CD14-positive monocyte (primary cell): ENCODE measurements around the gene POMGNT2. TPM values are rescaled to one million over a fixed set of nuclear protein-coding genes. Genes with fewer than 3 reads are reported as not detected.

ENCODE experiments used
- DNase-seq, 3 donors: peaks; one replicate each; pipeline ENCODE4 v3.0.0-alpha.2; 2011 to 2022
- H2AFZ ChIP-seq: 2 replicates; pipeline ENCODE4 v1.6.0; 2012; ENCODE audit warnings: mild to moderate bottlenecking, low read depth, low read length, inconsistent platforms; ENCODE audit not compliant: insufficient read depth, poor library complexity, severe bottlenecking
- H3K27ac ChIP-seq, 2 donors: 1 replicate in 1 of 2; 2 replicates in 1 of 2; pipeline ENCODE4 v1.5.1; 2012 to 2013; ENCODE audit warnings: low read length in 2 of 2, control low read depth in 1 of 2, inconsistent platforms in 1 of 2, low read depth in 1 of 2, mild to moderate bottlenecking in 1 of 2
- H3K27me3 ChIP-seq, 2 donors: one replicate each; pipeline versions ENCODE4 v1.6.0 to v1.6.1; 2011 to 2013; ENCODE audit warnings: low read length in 2 of 2; ENCODE audit not compliant: control insufficient read depth in 2 of 2, insufficient read depth in 2 of 2
- H3K36me3 ChIP-seq, 2 donors: replicated peaks in 1 of 2; 1 replicate in 1 of 2; 2 replicates in 1 of 2; pipeline versions ENCODE4 v1.5.1 to v1.6.1; 2012 to 2013; ENCODE audit warnings: low read length in 2 of 2, control low read depth in 1 of 2, inconsistent platforms in 1 of 2, mild to moderate bottlenecking in 1 of 2; ENCODE audit not compliant: insufficient read depth in 2 of 2, control insufficient read depth in 1 of 2
- H3K4me1 ChIP-seq, 2 donors: 1 replicate in 1 of 2; 2 replicates in 1 of 2; pipeline versions ENCODE4 v1.5.1 to v1.6.1; 2012 to 2013; ENCODE audit warnings: low read length in 2 of 2, control low read depth in 1 of 2, inconsistent platforms in 1 of 2, mild to moderate bottlenecking in 1 of 2, moderate library complexity in 1 of 2; ENCODE audit not compliant: insufficient read depth in 2 of 2, control insufficient read depth in 1 of 2
- H3K4me2 ChIP-seq: replicated peaks from 2 replicates; pipeline ENCODE3; 2012; ENCODE audit warnings: low read length, moderate library complexity, mild to moderate bottlenecking; ENCODE audit not compliant: poor library complexity, severe bottlenecking; ENCODE audit errors: extremely low read depth
- H3K4me3 ChIP-seq, 3 experiments: fragments of 200-600 bp in 1 of 3; sonication (generic) in 1 of 3; replicated peaks in 1 of 3; 1 replicate in 2 of 3; 2 replicates in 1 of 3; pipeline ENCODE4 v1.5.1; 2011 to 2013; ENCODE audit warnings: low read length in 3 of 3, mild to moderate bottlenecking in 3 of 3, control low read depth in 2 of 3, low read depth in 2 of 3, inconsistent platforms in 1 of 3, moderate library complexity in 1 of 3
- H3K79me2 ChIP-seq: 2 replicates; pipeline ENCODE4 v1.6.0; 2012; ENCODE audit warnings: mild to moderate bottlenecking, control low read depth, inconsistent platforms, low read length, moderate library complexity; ENCODE audit not compliant: insufficient read depth
- H3K9ac ChIP-seq: 2 replicates; pipeline ENCODE4 v1.6.0; 2017; ENCODE audit warnings: low read length, mild to moderate bottlenecking; ENCODE audit not compliant: insufficient read depth, poor library complexity, severe bottlenecking
- H3K9me3 ChIP-seq, 2 donors: replicated peaks in 1 of 2; 1 replicate in 1 of 2; 2 replicates in 1 of 2; pipeline versions ENCODE4 v1.5.1 to v1.6.1; 2012 to 2013; ENCODE audit warnings: low read length in 2 of 2, control low read depth in 1 of 2; ENCODE audit not compliant: control insufficient read depth in 1 of 2, insufficient read depth in 1 of 2
- H4K20me1 ChIP-seq: 2 replicates; pipeline ENCODE4 v1.6.0; 2012; ENCODE audit warnings: mild to moderate bottlenecking, low read length, control low read depth, moderate library complexity; ENCODE audit not compliant: insufficient read depth
- H3K27ac Mint-ChIP-seq, 7 donors: one replicate each; pipeline ENCODE4 v1.8.0; 2020; ENCODE audit warnings: mild to moderate bottlenecking in 7 of 7, mixed read lengths in 7 of 7, moderate library complexity in 6 of 7, inconsistent platforms in 2 of 7
- H3K27me3 Mint-ChIP-seq, 3 donors: one replicate each; pipeline ENCODE4 v1.8.0; 2021 to 2022; ENCODE audit warnings: low read depth in 3 of 3, mild to moderate bottlenecking in 3 of 3, mixed read lengths in 3 of 3, moderate library complexity in 3 of 3, inconsistent platforms in 1 of 3
- H3K36me3 Mint-ChIP-seq, 2 donors: one replicate each; pipeline ENCODE4 v1.8.0; 2020; ENCODE audit warnings: mixed read lengths in 2 of 2, inconsistent platforms in 1 of 2, mild to moderate bottlenecking in 1 of 2
- H3K4me1 Mint-ChIP-seq: one replicate; pipeline ENCODE4 v1.8.0; 2020; ENCODE audit warnings: mild to moderate bottlenecking, mixed read lengths
- H3K4me3 Mint-ChIP-seq, 2 donors: one replicate each; pipeline ENCODE4 v1.8.0; 2020; ENCODE audit warnings: mild to moderate bottlenecking in 2 of 2, mixed read lengths in 2 of 2, moderate library complexity in 1 of 2
- H3K9me3 Mint-ChIP-seq, 7 donors: one replicate each; pipeline ENCODE4 v1.8.0; 2020 to 2022; ENCODE audit warnings: mixed read lengths in 7 of 7, mild to moderate bottlenecking in 6 of 7, moderate library complexity in 6 of 7, inconsistent platforms in 2 of 7
- WGBS: methylation state at CpG from one replicate; pipeline ENCODE4 v1.1.5; 2013; ENCODE audit warnings: missing lambda C conversion rate; ENCODE audit not compliant: insufficient coverage; 5-methylcytosine and 5-hydroxymethylcytosine counted together
- intact Hi-C, 2 donors: fragments of 100-400 bp; cut with micrococcal nuclease; formaldehyde crosslinking; loops; one replicate each; pipeline versions ENCODE4 v1.15.0 to v1.15.1; 2023
- polyA plus RNA-seq, 3 donors: library from polyadenylated mRNA; depleted of rRNA in 1 of 3; unstranded in 2 of 3; stranded (reverse) in 1 of 3; fragments of 300-500 nt in 2 of 3; fragments of >200 nt in 1 of 3; fragmentation: Illumina TruSeq in 2 of 3; gene quantifications; 1 replicate in 2 of 3; 2 replicates in 1 of 3; pipeline ENCODE4 v1.2.3, GENCODE V29; 2012 to 2021
- TF ChIP-seq, protein P1 (sequence below): fragments of 200-600 bp; IDR thresholded peaks from one replicate; pipeline ENCODE4 v1.8.0; 2022; ENCODE audit warnings: antibody characterized with exemption, mild to moderate bottlenecking

Gene POMGNT2
- polyA plus RNA-seq, 3 donors: 4.3 to 5.1 (median 4.4) TPM

DNA sequence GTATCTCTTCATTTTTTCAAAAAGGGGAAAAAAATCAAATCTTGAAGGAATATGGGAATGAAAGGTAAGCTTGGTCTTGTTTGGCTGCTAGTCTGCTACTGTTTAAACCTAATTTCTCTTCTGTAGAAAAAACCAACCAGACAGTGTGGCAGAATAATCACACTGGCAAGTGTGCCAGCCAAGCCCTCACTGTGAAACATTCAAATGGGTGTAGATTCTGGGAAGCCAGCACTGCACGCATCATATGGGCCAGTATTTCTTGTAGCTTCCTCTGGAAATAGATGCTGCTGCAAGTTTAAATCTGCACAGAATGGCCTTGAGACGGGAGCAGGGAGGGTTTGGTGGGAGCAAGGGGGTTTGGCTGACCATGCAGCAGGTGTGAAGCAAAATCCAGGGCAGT lies 62.1 kb downstream of the POMGNT2 start:
- Histone ChIP-seq H3K4me3 (no peak overlapping the region), H3K9ac (no peak overlapping the region), H3K27ac (no peak overlapping the region), H4K20me1 (no peaks in the 10 kb centered on the region), H3K4me2 (no peak overlapping the region), H3K4me1 (no peaks in the 10 kb centered on the region), H2AFZ (no peak overlapping the region), H3K27me3 (no peaks in the 10 kb centered on the region), H3K36me3 (no peaks in the 10 kb centered on the region), H3K9me3 (peaks cover 30 to 40% of the 10 kb centered on the region in 2 donors), H3K79me2 (no peaks in the 10 kb centered on the region)
- TF ChIP-seq, protein P1, sequence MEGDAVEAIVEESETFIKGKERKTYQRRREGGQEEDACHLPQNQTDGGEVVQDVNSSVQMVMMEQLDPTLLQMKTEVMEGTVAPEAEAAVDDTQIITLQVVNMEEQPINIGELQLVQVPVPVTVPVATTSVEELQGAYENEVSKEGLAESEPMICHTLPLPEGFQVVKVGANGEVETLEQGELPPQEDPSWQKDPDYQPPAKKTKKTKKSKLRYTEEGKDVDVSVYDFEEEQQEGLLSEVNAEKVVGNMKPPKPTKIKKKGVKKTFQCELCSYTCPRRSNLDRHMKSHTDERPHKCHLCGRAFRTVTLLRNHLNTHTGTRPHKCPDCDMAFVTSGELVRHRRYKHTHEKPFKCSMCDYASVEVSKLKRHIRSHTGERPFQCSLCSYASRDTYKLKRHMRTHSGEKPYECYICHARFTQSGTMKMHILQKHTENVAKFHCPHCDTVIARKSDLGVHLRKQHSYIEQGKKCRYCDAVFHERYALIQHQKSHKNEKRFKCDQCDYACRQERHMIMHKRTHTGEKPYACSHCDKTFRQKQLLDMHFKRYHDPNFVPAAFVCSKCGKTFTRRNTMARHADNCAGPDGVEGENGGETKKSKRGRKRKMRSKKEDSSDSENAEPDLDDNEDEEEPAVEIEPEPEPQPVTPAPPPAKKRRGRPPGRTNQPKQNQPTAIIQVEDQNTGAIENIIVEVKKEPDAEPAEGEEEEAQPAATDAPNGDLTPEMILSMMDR: no peak
- WGBS: 91% methylated on average over 2 of the region's 2 CpGs
- intact Hi-C loops: no loop called here
- Mint-ChIP-seq H3K9me3 (peaks cover 21 to 52% (median 40%) of the 10 kb centered on the region in 7 donors), H3K4me3 (no peak overlapping the region), H3K27ac (no peak overlapping the region), H3K27me3 (peaks cover 0 to 3% (median 2%) of the 10 kb centered on the region in 3 donors), H3K4me1 (no peaks in the 10 kb centered on the region), H3K36me3 (no peaks in the 10 kb centered on the region)
- no peak for DNase-seq

DNA sequence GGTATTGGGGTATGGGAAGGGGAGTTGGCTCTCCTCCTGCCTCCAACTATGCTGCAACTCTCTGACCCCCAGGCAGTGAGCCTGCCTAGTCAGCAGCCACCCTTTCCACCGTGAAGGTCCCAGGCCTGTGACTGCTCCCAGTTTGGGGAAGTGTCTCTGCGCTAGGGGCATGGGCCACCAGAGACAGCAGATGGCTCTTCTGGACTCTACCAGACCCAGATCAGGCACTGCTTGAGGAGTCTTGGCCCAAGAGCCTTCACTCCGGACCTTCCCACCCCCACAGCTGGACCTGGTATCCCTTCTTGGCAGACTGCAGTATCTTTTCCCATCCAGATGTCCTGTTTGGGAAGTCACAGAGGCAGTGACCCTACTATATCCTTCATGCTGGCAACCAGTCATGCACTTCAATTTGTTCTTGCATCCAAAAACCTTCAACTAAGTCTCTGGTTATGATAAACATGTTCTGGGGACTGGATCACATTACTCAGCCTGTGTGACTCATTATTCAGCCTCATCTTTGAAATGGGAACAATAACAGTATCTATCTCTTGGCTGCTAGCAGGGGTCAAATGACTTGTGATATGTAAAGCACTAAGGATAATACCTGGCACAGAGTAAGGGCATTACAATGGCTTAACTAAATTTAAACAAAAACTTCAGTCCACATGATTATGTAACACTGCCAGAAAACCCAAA lies 62.7 kb downstream of the POMGNT2 start:
- Mint-ChIP-seq H3K9me3 (peaks cover 19 to 50% (median 36%) of the 10 kb centered on the region in 7 donors), H3K4me1 (no peaks in the 10 kb centered on the region), H3K36me3 (no peaks in the 10 kb centered on the region), H3K27ac (peak overlapping the region in 1 of 7 donors; percentile 16), H3K4me3 (no peak overlapping the region), H3K27me3 (peaks cover 0 to 3% (median 2%) of the 10 kb centered on the region in 3 donors)
- H3K27ac ChIP-seq: no peak overlapping the region
- WGBS: 88% methylated on average over 2 of the region's 3 CpGs
- TF ChIP-seq, protein P1: no peak
- H3K27me3 ChIP-seq: no peaks in the 10 kb centered on the region
- peaks cover 30 to 36% of the 10 kb centered on the region in 2 donors for H3K9me3 ChIP-seq
- intact Hi-C loops: no loop called here
- H3K4me1 ChIP-seq: no peaks in the 10 kb centered on the region
- H3K36me3 ChIP-seq: no peaks in the 10 kb centered on the region
- no peak overlapping the region for H2AFZ ChIP-seq
- no peak overlapping the region for H3K4me3 ChIP-seq
- no peaks in the 10 kb centered on the region for H3K79me2 ChIP-seq
- no peak for DNase-seq
- H3K9ac ChIP-seq: no peak overlapping the region
- H4K20me1 ChIP-seq: no peaks in the 10 kb centered on the region
- no peak overlapping the region for H3K4me2 ChIP-seq
